WTC11 (cell line): ENCODE results near the gene CHPF. TPM values are rescaled to one million over a fixed set of nuclear protein-coding genes. Genes with fewer than 3 reads are reported as not detected.

Experiments
- ATAC-seq: fragments of 200-7000 bp; cut with Tn5 transposase; 2 replicates; pipeline ENCODE4 v1.10.0; 2021; ENCODE audit warnings: mild to moderate bottlenecking, moderate library complexity
- CTCF ChIA-PET: fragments of 300-600 bp; sonication (Branson Sonifier 250); formaldehyde crosslinking; loops from one replicate; lab custom pipeline; 2021; ENCODE audit warnings: antibody characterized with exemption; lab: Charles Lee
- POLR2A ChIA-PET: fragments of 350-600 bp; sonication (Branson Sonifier 250); formaldehyde crosslinking; loops from one replicate; lab custom pipeline; 2021; ENCODE audit warnings: antibody characterized with exemption; lab: Charles Lee
- DNase-seq: peaks from one replicate; pipeline ENCODE4 v3.0.0; 2021; ENCODE audit warnings: low spot score
- H3K27ac Mint-ChIP-seq: 2 replicates; pipeline ENCODE4 v1.8.0; 2021; ENCODE audit warnings: mixed read lengths
- H3K27me3 Mint-ChIP-seq: 2 replicates; pipeline ENCODE4 v1.8.0; 2021; ENCODE audit warnings: low read depth, mild to moderate bottlenecking, moderate library complexity, mixed read lengths
- H3K36me3 Mint-ChIP-seq: 2 replicates; pipeline ENCODE4 v1.8.0; 2021; ENCODE audit warnings: mixed read lengths
- H3K4me1 Mint-ChIP-seq: 2 replicates; pipeline ENCODE4 v1.8.0; 2022; ENCODE audit warnings: mixed read lengths
- H3K4me3 Mint-ChIP-seq: 2 replicates; pipeline ENCODE4 v1.8.0; 2021; ENCODE audit warnings: mild to moderate bottlenecking, moderate library complexity, mixed read lengths
- H3K9me3 Mint-ChIP-seq: 2 replicates; pipeline ENCODE4 v1.8.0; 2021; ENCODE audit warnings: mixed read lengths
- CREM ChIP-seq: sonication (generic); formaldehyde crosslinking; IDR thresholded peaks from 2 replicates; pipeline ENCODE4 v1.8.1; 2022; ENCODE audit warnings: mild to moderate bottlenecking, missing genetic modification reagents, moderate library complexity
- ELF4 ChIP-seq: sonication (generic); formaldehyde crosslinking; IDR thresholded peaks from 2 replicates; pipeline ENCODE4 v1.8.1; 2022; ENCODE audit warnings: low read depth, mild to moderate bottlenecking, moderate library complexity, missing genetic modification reagents
- EMX1 ChIP-seq: fragments of 250-450 bp; sonication (Bioruptor Pico); IDR thresholded peaks from 2 replicates; pipeline ENCODE4 v1.8.0; 2021; ENCODE audit warnings: mild to moderate bottlenecking
- ESRRA ChIP-seq: sonication (generic); formaldehyde crosslinking; IDR thresholded peaks from 2 replicates; pipeline ENCODE4 v1.8.1; 2022; ENCODE audit warnings: mild to moderate bottlenecking, missing genetic modification reagents, borderline replicate concordance
- FOXK1 ChIP-seq: sonication (generic); formaldehyde crosslinking; IDR thresholded peaks from 2 replicates; pipeline ENCODE4 v1.8.0; 2022; ENCODE audit warnings: mild to moderate bottlenecking, moderate library complexity, missing genetic modification reagents
- GABPB1 ChIP-seq: sonication (generic); formaldehyde crosslinking; IDR thresholded peaks from 2 replicates; pipeline ENCODE4 v1.8.1; 2023; ENCODE audit warnings: mild to moderate bottlenecking, missing genetic modification reagents
- JAZF1 ChIP-seq: fragments of 250-450 bp; sonication (Bioruptor Pico); IDR thresholded peaks from 2 replicates; pipeline ENCODE4 v1.9.0; 2021; ENCODE audit warnings: moderate library complexity, mild to moderate bottlenecking, inconsistent platforms
- NFATC4 ChIP-seq: fragments of 250-450 bp; sonication (Bioruptor Pico); IDR thresholded peaks from 2 replicates; pipeline ENCODE4 v1.9.0; 2021; ENCODE audit warnings: mild to moderate bottlenecking
- NR1H2 ChIP-seq: sonication (generic); formaldehyde crosslinking; IDR thresholded peaks from 2 replicates; pipeline ENCODE4 v1.9.0; 2021; ENCODE audit warnings: mild to moderate bottlenecking, moderate library complexity, missing genetic modification reagents
- NR2C2 ChIP-seq: sonication (generic); formaldehyde crosslinking; IDR thresholded peaks from 2 replicates; pipeline ENCODE4 v1.8.0; 2022; ENCODE audit warnings: mild to moderate bottlenecking, missing genetic modification reagents
- RELA ChIP-seq: sonication (generic); formaldehyde crosslinking; IDR thresholded peaks from 2 replicates; pipeline ENCODE4 v1.8.1; 2022; ENCODE audit warnings: missing genetic modification reagents, mild to moderate bottlenecking, borderline replicate concordance
- SMAD3 ChIP-seq: sonication (generic); formaldehyde crosslinking; IDR thresholded peaks from 2 replicates; pipeline ENCODE4 v1.8.0; 2022; ENCODE audit warnings: missing genetic modification reagents, mild to moderate bottlenecking, borderline replicate concordance
- SP1 ChIP-seq: sonication (generic); formaldehyde crosslinking; conservative IDR thresholded peaks from 2 replicates; pipeline ENCODE4 v1.8.1; 2022; ENCODE audit warnings: missing genetic modification reagents
- TEAD1 ChIP-seq: sonication (generic); formaldehyde crosslinking; IDR thresholded peaks from 2 replicates; pipeline ENCODE4 v1.8.0; 2022; ENCODE audit warnings: mild to moderate bottlenecking, missing genetic modification reagents
- TP53 ChIP-seq: sonication (generic); formaldehyde crosslinking; IDR thresholded peaks from 2 replicates; pipeline ENCODE4 v1.8.1; 2023; ENCODE audit warnings: mild to moderate bottlenecking, missing genetic modification reagents
- ZNF416 ChIP-seq: fragments of 250-450 bp; sonication (Bioruptor Pico); IDR thresholded peaks from 2 replicates; pipeline ENCODE4 v1.9.0; 2021; ENCODE audit warnings: mild to moderate bottlenecking, inconsistent platforms
- ZNF512 ChIP-seq: sonication (generic); formaldehyde crosslinking; IDR thresholded peaks from 2 replicates; pipeline ENCODE4 v1.8.1; 2022; ENCODE audit warnings: missing genetic modification reagents, borderline replicate concordance
- ZNF671 ChIP-seq: fragments of 250-450 bp; sonication (Bioruptor Pico); IDR thresholded peaks from 2 replicates; pipeline ENCODE4 v1.8.0; 2021; ENCODE audit warnings: mild to moderate bottlenecking
- total RNA-seq: library from RNA; stranded (reverse); gene quantifications from 3 replicates; pipeline ENCODE4 v1.2.3, GENCODE V29; 2021
- TF ChIP-seq, protein P1 (sequence below): sonication (generic); formaldehyde crosslinking; IDR thresholded peaks from 2 replicates; pipeline ENCODE4 v1.8.0; 2022; ENCODE audit warnings: mild to moderate bottlenecking, missing genetic modification reagents
- TF ChIP-seq, protein P2 (sequence below): fragments of 250-450 bp; sonication (Bioruptor Pico); IDR thresholded peaks from 2 replicates; pipeline ENCODE4 v2.1.2; 2022; ENCODE audit warnings: mild to moderate bottlenecking, moderate library complexity
- TF ChIP-seq, protein P3 (sequence below): sonication (generic); formaldehyde crosslinking; IDR thresholded peaks from 2 replicates; pipeline ENCODE4 v1.8.1; 2022; ENCODE audit warnings: low read depth, mild to moderate bottlenecking, moderate library complexity, missing genetic modification reagents, borderline replicate concordance
- TF ChIP-seq, protein P4 (sequence below): sonication (generic); formaldehyde crosslinking; IDR thresholded peaks from 2 replicates; pipeline ENCODE4 v1.8.0; 2022; ENCODE audit warnings: missing genetic modification reagents
- TF ChIP-seq, protein P5 (sequence below): sonication (generic); formaldehyde crosslinking; IDR thresholded peaks from 2 replicates; pipeline ENCODE4 v1.8.1; 2023; ENCODE audit warnings: mild to moderate bottlenecking, missing genetic modification reagents, moderate library complexity

CHPF gene
- total RNA-seq, 1 experiment from 2014 or later: 97.0 TPM

DNA sequence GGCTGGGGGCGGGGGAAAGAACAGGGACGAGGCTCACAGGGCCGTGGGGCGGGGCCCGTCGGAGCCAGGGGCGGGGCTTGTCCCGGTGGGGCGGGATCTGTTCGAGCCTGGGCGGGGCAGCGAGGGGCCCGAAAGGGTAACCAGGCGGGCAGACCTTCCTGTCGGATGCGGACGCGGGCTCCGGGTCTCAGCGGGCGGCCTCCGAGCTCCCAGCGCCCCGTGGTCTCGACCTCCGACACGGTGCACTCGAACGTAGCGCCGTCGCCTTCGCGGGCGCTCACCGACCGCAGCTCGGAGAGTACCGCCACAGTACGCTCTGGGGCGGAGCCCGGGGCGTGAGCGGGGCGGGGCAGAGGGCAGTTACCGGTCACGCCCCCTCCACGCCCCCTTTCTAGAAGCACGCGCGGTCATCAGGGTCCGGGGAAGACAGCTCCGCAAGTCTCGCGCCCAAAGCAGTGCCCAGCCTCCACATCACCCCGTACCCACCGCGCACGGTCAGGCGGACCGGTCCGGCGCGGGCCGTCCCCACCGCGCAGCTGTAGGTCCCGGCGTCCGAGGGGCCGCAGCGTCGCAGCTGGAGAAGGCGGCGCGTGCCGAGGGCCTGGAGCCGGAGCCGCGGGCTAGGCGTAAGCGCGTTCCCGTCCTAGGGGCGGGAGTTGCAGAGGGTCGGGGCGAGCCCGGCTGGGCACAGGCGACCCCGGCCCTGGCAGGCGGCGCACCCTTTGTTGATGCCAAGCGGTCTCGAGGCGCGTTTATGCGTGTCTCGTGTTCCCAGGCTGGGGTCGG lies 9.0 kb upstream of the CHPF start (continued):
- TF ChIP-seq TEAD1 (0 out of 2 replicates have a peak, but pooled peaks have one; percentile 69), FOXK1 (CRISPR knock-in tag) (peak; percentile 68; the same call in 1 of the 2 replicates), ZNF512 (CRISPR knock-in tag) (no peak), ZNF671 (no peak), RELA (CRISPR knock-in tag) (peak; percentile 67; the same call in 1 of the 2 replicates), NR2C2 (CRISPR knock-in tag) (no peak; the same call in 1 of the 2 replicates), SMAD3 (CRISPR knock-in tag) (peak; percentile 81; the same call in 1 of the 2 replicates), CREM (peak; percentile 84), ESRRA (peak; percentile 84; the same call in 1 of the 2 replicates), NFATC4 (CRISPR knock-in tag) (peak; percentile 7; the same call in 1 of the 2 replicates), SP1 (CRISPR knock-in tag) (peak; percentile 94), EMX1 (CRISPR knock-in tag) (0 out of 2 replicates have a peak, but pooled peaks have one; percentile 34), GABPB1 (CRISPR knock-in tag) (peak; percentile 56; the same call in 1 of the 2 replicates)
- TF ChIP-seq, protein P1, sequence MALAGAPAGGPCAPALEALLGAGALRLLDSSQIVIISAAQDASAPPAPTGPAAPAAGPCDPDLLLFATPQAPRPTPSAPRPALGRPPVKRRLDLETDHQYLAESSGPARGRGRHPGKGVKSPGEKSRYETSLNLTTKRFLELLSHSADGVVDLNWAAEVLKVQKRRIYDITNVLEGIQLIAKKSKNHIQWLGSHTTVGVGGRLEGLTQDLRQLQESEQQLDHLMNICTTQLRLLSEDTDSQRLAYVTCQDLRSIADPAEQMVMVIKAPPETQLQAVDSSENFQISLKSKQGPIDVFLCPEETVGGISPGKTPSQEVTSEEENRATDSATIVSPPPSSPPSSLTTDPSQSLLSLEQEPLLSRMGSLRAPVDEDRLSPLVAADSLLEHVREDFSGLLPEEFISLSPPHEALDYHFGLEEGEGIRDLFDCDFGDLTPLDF: no peak; the same call in 1 of the 2 replicates
- TF ChIP-seq, protein P2, sequence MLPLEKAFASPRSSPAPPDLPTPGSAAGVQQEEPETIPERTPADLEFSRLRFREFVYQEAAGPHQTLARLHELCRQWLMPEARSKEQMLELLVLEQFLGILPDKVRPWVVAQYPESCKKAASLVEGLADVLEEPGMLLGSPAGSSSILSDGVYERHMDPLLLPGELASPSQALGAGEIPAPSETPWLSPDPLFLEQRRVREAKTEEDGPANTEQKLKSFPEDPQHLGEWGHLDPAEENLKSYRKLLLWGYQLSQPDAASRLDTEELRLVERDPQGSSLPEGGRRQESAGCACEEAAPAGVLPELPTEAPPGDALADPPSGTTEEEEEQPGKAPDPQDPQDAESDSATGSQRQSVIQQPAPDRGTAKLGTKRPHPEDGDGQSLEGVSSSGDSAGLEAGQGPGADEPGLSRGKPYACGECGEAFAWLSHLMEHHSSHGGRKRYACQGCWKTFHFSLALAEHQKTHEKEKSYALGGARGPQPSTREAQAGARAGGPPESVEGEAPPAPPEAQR (CRISPR knock-in tag): no peak
- TF ChIP-seq, protein P3, sequence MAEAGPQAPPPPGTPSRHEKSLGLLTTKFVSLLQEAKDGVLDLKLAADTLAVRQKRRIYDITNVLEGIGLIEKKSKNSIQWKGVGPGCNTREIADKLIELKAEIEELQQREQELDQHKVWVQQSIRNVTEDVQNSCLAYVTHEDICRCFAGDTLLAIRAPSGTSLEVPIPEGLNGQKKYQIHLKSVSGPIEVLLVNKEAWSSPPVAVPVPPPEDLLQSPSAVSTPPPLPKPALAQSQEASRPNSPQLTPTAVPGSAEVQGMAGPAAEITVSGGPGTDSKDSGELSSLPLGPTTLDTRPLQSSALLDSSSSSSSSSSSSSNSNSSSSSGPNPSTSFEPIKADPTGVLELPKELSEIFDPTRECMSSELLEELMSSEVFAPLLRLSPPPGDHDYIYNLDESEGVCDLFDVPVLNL: no peak

DNA sequence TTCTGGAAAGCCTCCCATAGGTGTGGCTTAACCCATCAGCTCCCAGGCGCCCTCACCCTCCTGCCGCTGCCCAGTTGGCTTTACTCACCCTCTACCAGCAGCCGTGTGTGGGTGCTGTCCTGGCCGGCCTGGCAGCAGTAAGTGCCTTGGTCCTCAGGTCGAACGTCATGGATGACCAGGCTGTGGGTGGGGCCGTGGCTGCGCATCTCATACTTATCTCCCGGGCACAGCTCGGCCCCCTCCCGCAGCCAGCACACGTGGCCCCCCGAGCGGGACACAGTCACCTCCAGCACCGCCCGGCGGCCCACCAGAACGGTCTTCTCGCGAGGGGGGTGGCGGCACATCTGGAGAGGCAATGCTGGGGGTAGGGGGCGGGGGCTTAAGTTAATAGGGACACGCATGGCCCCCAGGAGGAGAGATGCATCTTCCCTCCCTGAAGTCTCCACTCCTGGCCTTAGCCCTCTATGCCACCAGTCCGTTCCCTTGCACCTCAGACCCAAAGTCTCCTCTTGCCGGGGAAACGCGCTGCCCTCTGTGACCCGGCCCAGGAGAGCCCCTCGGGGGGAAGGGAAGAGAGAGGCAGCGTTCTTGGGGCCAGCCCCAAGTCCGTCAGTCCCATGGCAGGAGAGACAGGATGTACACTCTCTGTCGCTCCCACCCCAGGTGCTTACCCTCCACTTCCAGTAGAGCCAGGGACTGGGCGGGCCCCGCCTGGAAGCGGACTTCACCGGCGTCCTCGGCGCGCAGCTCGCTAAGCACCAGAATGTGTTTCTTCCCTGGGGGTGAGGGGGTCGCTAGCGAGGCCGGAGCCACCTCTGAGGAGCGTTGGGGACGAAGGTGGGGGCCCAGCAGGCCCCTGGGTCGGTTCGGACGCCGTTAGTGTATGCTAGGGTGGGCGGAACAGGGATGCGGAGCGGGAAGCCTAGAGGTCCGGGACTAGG lies 8.1 kb upstream of the CHPF start:
- peaks cover 10% of the 10 kb centered on the region for H3K4me1 Mint-ChIP-seq
- H3K27ac Mint-ChIP-seq: peak overlapping the region; percentile 90
- ChIA-PET POLR2A (interaction anchor here (0.5 to 2.8 kb wide), 5 partner anchors 8 to 46 kb away, joined by 3 to 17 read pairs (median 14); partner anchors contain the start of genes CHPF, INHA, OBSL1 and STK11IP), CTCF (interaction anchor here (0.6 to 3.9 kb wide), 13 partner anchors 8 to 257 kb away, joined by 3 to 35 read pairs (median 4); partner anchors contain the start of genes CHPF, GMPPA and TMEM198)
- peaks cover 16% of the 10 kb centered on the region for H3K36me3 Mint-ChIP-seq
- peak overlapping the region; percentile 93 for H3K4me3 Mint-ChIP-seq
- H3K27me3 Mint-ChIP-seq: peaks cover 43% of the 10 kb centered on the region
- ATAC-seq (peak; percentile 57), DNase-seq (no peak)
- no peaks in the 10 kb centered on the region for H3K9me3 Mint-ChIP-seq
- TF ChIP-seq, protein P4, sequence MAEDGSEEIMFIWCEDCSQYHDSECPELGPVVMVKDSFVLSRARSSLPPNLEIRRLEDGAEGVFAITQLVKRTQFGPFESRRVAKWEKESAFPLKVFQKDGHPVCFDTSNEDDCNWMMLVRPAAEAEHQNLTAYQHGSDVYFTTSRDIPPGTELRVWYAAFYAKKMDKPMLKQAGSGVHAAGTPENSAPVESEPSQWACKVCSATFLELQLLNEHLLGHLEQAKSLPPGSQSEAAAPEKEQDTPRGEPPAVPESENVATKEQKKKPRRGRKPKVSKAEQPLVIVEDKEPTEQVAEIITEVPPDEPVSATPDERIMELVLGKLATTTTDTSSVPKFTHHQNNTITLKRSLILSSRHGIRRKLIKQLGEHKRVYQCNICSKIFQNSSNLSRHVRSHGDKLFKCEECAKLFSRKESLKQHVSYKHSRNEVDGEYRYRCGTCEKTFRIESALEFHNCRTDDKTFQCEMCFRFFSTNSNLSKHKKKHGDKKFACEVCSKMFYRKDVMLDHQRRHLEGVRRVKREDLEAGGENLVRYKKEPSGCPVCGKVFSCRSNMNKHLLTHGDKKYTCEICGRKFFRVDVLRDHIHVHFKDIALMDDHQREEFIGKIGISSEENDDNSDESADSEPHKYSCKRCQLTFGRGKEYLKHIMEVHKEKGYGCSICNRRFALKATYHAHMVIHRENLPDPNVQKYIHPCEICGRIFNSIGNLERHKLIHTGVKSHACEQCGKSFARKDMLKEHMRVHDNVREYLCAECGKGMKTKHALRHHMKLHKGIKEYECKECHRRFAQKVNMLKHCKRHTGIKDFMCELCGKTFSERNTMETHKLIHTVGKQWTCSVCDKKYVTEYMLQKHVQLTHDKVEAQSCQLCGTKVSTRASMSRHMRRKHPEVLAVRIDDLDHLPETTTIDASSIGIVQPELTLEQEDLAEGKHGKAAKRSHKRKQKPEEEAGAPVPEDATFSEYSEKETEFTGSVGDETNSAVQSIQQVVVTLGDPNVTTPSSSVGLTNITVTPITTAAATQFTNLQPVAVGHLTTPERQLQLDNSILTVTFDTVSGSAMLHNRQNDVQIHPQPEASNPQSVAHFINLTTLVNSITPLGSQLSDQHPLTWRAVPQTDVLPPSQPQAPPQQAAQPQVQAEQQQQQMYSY (CRISPR knock-in tag): no peak
- peak; percentile 73; the same call in 1 of the 2 replicates for TF ChIP-seq TP53 (CRISPR knock-in tag)
- no peak for TF ChIP-seq NR1H2 (CRISPR knock-in tag)
- TF ChIP-seq ZNF416: 0 out of 2 replicates have a peak, but pooled peaks have one; percentile 57
- TF ChIP-seq JAZF1: no peak
- TF ChIP-seq, protein P5, sequence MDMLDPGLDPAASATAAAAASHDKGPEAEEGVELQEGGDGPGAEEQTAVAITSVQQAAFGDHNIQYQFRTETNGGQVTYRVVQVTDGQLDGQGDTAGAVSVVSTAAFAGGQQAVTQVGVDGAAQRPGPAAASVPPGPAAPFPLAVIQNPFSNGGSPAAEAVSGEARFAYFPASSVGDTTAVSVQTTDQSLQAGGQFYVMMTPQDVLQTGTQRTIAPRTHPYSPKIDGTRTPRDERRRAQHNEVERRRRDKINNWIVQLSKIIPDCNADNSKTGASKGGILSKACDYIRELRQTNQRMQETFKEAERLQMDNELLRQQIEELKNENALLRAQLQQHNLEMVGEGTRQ (CRISPR knock-in tag): peak; percentile 51
- TF ChIP-seq RELA (CRISPR knock-in tag): no peak
- no peak for TF ChIP-seq ZNF671
- TF ChIP-seq ELF4: no peak
